ENCODE measurements around the gene TIMP3. TPM values are rescaled to one million over a fixed set of nuclear protein-coding genes. Genes with fewer than 3 reads are reported as not detected.

The TIMP3 gene
- total RNA-seq, 1 experiment from 2014 or later, result 25.5 TPM

GRCh38 chr22:32806296-32806695, 4.8 kb downstream of the TIMP3 start:
- DNase-seq (ENCODE audit: low spot score), result no peak

- no peak for DNase-seq (ENCODE audit: low spot score)
These were observed 6.5 kb downstream of the TIMP3 start for GRCh38 chr22:32808038-32808445.

- DNase-seq (ENCODE audit: low spot score), result no peak
These were observed 8.5 kb downstream of the TIMP3 start for GRCh38 chr22:32809786-32810554.

GRCh38 chr22:32810555-32811133, 9.1 kb downstream of the TIMP3 start:
- DNase-seq (ENCODE audit: low spot score), result peak; percentile 9

GRCh38 chr22:32811788-32812545, 10.5 kb downstream of the TIMP3 start:
- no peak for DNase-seq (ENCODE audit: low spot score)

- DNase-seq (ENCODE audit: low spot score), result no peak
These were observed 12.9 kb downstream of the TIMP3 start for GRCh38 chr22:32814285-32814860.

- DNase-seq (ENCODE audit: low spot score), result no peak
These were observed 13.6 kb downstream of the TIMP3 start for GRCh38 chr22:32815059-32815458.

- no peak for DNase-seq (ENCODE audit: low spot score)
These were observed 14.4 kb downstream of the TIMP3 start for GRCh38 chr22:32815943-32816342.

GRCh38 chr22:32817137-32817730, 15.7 kb downstream of the TIMP3 start:
- no peak for DNase-seq (ENCODE audit: low spot score)

- DNase-seq (ENCODE audit: low spot score), result no peak
These were observed 17.1 kb downstream of the TIMP3 start for GRCh38 chr22:32818446-32819115.

- DNase-seq (ENCODE audit: low spot score), result no peak
These were observed 17.6 kb downstream of the TIMP3 start for GRCh38 chr22:32819120-32819519.

GRCh38 chr22:32820131-32821119, 18.9 kb downstream of the TIMP3 start:
- DNase-seq (ENCODE audit: low spot score), result no peak

GRCh38 chr22:32822179-32822877, 20.8 kb downstream of the TIMP3 start:
- no peak for DNase-seq (ENCODE audit: low spot score)

GRCh38 chr22:32823024-32823730, 21.7 kb downstream of the TIMP3 start:
- DNase-seq (ENCODE audit: low spot score), result peak; percentile 15

- no peak for DNase-seq (ENCODE audit: low spot score)
These were observed 23.2 kb downstream of the TIMP3 start for GRCh38 chr22:32824531-32825312.

- no peak for DNase-seq (ENCODE audit: low spot score)
These were observed 25.0 kb downstream of the TIMP3 start for GRCh38 chr22:32826537-32826936.

GRCh38 chr22:32827049-32827602, 25.6 kb downstream of the TIMP3 start:
- DNase-seq (ENCODE audit: low spot score), result no peak

GRCh38 chr22:32828150-32828549, 26.6 kb downstream of the TIMP3 start:
- DNase-seq (ENCODE audit: low spot score), result no peak
